NCI-H146 treated with DMSO at 0.1 percent for 48 hours (cell line): ENCODE data around the gene ST8SIA2.
"Not testable (repeated sequence)": the region's sequence is repeated elsewhere in the genome, so short reads cannot be mapped to it uniquely, and the experiment has no call there.

Experiments
- DNase-seq: peaks from one replicate; lab custom pipeline; 2025; ENCODE audit not compliant: unreplicated experiment; lab: John Stamatoyannopoulos, UW

ST8SIA2 gene

DNA sequence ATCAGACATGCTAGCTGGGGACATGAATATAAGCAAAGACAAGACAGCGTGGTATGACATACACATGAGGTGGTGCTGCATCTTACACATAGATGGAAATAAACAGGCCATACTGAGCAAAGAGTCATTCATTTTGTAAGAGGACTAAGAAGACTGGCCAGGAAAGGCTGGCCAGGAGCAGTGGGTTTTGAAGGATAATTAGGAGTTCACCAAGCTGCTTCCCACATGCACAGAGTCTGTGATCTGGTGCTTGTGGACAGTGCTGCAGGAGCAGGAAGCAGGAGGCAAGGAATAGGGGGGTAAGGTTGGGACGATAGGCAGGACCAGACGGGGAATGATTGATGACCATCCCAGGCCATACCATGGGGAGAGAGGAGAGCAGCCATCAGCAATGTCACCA is 41.5 kb downstream of the ST8SIA2 start:
- no peak for DNase-seq

GRCh38 chr15:92438471-92438870 is 44.8 kb downstream of the ST8SIA2 start:
- DNase-seq: no peak

DNA sequence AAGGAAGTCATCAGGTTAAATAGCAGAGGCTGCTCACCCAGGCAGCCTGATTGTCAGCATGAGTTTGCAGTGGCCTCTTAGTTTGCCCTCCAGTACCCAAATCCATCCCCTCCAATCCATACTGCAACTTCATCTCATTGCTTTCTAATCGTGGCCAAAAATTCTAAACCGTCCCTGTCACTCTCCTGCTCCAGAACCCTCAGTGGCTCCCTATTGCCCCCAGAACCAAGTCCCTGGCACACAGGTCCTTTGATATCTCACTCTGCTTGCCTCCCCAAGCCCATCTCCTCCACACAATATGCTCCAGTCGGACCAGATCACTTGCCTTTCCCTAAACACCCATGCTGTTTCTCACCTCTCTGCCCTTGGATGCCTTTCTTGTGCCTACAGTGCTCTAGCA is 49.7 kb downstream of the ST8SIA2 start:
- DNase-seq: no peak

DNA sequence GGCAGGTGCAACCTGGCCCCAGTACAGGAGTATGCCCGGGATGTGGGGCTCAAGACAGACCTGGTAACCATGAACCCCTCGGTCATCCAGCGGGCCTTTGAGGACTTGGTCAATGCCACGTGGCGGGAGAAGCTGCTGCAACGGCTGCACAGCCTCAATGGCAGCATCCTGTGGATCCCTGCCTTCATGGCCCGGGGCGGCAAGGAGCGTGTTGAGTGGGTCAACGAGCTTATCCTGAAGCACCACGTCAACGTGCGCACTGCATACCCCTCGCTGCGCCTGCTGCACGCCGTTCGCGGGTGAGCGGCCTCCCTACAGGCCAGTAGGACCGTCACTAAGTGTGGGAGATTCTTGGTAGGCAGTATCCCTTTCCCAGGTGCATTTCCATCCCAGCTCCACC is 51.0 kb downstream of the ST8SIA2 start:
- DNase-seq: no peak

- no peak for DNase-seq
These were observed 54.7 kb downstream of the ST8SIA2 start for GRCh38 chr15:92448370-92448769.

GRCh38 chr15:92449476-92449875 is 55.8 kb downstream of the ST8SIA2 start:
- DNase-seq: no peak

DNA sequence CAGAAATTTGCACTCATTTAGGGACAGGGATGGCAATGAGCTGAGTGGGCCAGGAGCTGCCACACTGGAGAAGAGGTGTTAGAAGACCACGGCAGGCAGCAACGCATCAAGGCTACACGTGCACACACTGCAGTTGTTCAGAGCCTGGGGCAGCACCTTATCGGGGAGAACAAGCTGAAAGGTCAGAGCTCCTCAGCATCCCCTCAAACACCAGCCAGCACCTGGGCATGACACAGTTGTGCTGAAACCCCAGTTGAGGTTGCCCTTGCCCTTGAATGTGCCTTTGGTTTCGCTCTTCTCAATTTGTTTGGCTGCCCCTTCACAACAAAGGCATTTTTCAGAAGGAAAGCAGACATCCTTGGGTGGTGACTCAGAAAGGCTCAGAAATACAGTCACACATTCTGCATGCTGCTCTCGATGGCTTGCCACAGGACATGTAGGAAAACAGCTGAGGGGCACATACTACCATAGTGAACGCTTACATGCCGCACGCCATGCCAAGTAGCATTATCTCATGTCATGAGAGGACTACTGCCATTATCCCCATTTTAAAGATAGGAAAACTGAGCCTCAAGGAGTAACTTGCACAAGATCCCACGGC is 57.6 kb downstream of the ST8SIA2 start:
- no peak for DNase-seq

DNA sequence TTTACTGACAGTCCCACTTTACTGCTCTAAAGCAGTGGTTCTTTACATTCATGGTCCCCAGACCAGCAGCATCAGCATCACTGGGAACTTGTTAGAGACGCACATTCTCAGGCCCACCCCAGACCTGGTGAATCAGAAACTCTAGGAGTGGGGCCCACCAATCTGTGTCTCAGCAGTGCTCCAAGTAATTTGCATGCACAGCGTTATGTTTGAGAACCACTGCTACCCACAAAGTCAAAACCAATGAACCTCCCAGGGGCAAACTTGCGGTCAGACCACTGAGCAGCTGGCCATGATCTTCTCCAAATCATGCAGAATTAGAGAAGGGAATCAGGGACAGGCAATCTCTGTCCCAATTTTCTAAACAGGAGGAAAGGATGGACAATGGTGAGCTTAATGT is 58.5 kb downstream of the ST8SIA2 start:
- no peak for DNase-seq

- no peak for DNase-seq
These were observed 59.9 kb downstream of the ST8SIA2 start for GRCh38 chr15:92453607-92454006.

DNA sequence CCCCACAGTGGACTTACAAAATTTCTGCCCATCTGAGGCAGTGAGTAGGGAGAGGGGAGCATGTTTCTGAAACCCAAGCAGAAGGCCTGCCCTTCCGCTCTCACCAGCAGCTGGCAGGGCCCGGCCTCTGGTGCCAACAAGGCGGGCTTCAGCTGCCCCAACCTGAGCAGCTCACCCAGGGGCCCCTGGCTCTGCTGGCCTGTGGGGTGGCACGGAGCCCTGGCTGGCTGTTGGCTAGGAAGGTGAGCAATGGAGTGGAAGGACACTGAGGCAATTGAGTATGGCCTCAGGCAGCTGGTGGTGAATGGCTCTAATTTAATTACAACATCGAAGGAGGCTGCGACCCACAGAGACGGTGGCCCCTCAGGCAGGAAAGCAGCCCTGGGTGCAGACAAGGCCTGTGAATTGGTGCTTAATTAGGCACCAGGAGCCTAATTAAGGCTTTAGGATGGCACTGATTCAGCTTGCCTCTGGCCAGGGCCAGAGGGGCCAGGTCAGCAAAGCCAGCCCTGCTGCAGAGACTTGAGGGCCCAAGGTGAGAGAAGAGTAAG is 60.9 kb downstream of the ST8SIA2 start:
- DNase-seq: no peak

DNA sequence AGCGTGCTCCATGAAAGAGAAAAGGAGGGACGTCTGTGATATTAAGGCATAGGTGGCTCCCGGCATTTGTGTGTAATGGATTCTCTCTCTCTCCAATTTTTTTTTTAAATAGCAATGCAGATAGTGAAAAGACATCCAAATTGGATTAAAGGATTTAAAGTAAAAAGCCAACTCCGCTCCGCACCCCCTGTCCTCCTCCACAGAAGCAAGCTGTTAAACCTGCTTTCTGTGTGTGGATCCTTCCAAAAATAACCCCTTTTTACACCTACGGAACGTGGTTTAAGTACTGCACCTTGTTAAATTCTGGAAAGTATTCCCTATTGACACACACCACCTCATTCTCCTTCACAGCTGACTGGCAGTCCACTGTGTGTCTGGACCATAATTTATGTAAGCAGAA is 61.6 kb downstream of the ST8SIA2 start:
- DNase-seq: no peak

GRCh38 chr15:92457471-92458041 is 63.9 kb downstream of the ST8SIA2 start:
- no peak for DNase-seq

- no peak for DNase-seq
These were observed 66.3 kb downstream of the ST8SIA2 start for GRCh38 chr15:92460023-92460422.

GRCh38 chr15:92462424-92463125 is 68.9 kb downstream of the ST8SIA2 start:
- no peak for DNase-seq

GRCh38 chr15:92463352-92463751 is 69.7 kb downstream of the ST8SIA2 start:
- DNase-seq: no peak

- no peak for DNase-seq
These were observed 70.1 kb downstream of the ST8SIA2 start for GRCh38 chr15:92463826-92464225.

DNA sequence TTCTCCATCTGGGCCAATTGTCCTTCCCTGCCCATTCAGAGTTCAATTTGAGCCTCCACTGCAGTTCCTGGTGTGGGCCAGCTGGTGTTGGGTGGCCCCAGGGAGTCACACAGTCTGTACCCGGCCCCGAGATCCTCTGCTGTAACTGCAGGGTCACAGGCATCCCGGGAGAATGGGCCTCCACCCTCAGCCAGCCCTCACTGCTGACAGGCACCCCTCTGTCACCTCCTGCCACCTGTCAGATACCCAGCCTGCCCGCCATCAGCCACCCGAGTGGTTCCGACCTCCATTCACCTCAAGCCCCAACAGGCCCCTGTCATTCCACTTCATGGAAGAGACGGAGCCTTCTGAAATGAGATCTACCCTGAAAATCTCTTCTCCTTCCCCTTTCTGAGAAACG is 73.2 kb downstream of the ST8SIA2 start:
- no peak for DNase-seq

DNA sequence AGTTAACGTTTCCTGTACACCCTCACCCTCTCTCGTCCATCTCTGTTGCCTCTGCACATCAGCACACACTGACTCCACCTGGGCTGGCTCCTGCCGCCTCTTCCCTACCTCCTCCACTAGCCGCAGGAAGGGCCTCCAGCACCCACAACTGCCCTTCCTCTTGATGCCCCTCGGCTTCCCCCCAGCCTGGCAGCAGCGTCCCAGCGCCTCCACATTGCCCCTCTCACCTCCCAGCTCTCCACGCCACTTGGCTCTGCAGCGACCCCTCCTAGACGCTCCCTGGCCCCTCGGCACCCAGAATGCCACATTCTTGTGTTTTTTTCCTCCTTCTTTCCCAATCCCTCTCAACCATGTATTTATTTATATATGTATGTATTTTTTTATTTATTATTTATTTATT is 73.6 kb downstream of the ST8SIA2 start:
- no peak for DNase-seq

GRCh38 chr15:92468991-92469390 is 75.3 kb downstream of the ST8SIA2 start:
- no peak for DNase-seq

- DNase-seq: no peak
These were observed 77.6 kb downstream of the ST8SIA2 start for GRCh38 chr15:92471288-92471687.

GRCh38 chr15:92473756-92474155 is 80.1 kb downstream of the ST8SIA2 start:
- no peak for DNase-seq

DNA sequence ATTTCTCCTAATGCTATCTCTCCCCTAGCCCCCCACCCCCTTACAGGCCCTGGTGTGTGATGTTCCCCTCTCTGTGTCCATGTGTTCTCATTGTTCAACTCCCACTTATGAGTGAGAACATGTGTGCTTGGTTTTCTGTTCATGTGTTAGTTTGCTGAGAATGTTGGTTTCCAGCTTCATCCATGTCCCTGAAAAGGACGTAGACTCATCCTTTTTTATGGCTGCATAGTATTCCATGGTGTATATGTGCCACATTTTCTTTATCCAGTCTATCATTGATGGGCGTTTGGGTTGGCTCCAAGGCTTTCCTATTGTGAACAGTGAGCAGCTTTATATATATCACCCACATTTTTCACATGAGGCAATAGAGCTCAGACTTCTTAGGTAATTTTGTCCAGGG is 86.0 kb downstream of the ST8SIA2 start:
- not testable (repeated sequence) for DNase-seq
